SU-DHL-6 (cell line): ENCODE results near the gene KLHL29.

ENCODE experiments used
- EZH2phosphoT487 ChIP-seq: fragments of 200-600 bp; sonication (generic), shearing (Covaris generic); conservative IDR thresholded peaks from 2 replicates; pipeline ENCODE4 v1.6.1; 2018; ENCODE audit warnings: mild to moderate bottlenecking, antibody characterized with exemption, low read length, moderate library complexity, mixed read lengths
- TF ChIP-seq, protein P1 (sequence below): fragments of 200-600 bp; sonication (generic); IDR thresholded peaks from one replicate; pipeline ENCODE4 v1.5.1; 2017; ENCODE audit warnings: antibody characterized with exemption, mild to moderate bottlenecking, low read length, moderate library complexity; ENCODE audit not compliant: insufficient read depth, poor library complexity, severe bottlenecking

DNA sequence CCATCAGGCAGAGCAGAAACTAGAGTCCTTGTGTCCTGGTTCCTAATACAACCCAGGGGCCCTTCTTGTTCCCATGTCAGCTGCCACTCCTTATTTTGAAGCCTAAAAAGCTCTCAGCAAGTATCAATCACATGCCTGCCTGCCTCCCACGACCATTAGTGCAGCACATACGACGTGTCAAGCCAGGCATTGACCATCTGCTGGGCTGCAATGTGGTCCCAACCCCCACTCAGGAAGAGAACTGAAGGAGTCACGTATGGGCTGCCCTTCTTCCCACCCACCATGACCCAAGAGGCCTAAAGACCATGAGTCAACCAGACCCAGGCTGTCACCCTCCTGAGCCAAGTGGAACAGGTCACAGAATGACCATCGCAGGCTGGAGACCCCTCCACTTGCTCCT, 98.8 kb downstream of the KLHL29 start:
- TF ChIP-seq, protein P1, sequence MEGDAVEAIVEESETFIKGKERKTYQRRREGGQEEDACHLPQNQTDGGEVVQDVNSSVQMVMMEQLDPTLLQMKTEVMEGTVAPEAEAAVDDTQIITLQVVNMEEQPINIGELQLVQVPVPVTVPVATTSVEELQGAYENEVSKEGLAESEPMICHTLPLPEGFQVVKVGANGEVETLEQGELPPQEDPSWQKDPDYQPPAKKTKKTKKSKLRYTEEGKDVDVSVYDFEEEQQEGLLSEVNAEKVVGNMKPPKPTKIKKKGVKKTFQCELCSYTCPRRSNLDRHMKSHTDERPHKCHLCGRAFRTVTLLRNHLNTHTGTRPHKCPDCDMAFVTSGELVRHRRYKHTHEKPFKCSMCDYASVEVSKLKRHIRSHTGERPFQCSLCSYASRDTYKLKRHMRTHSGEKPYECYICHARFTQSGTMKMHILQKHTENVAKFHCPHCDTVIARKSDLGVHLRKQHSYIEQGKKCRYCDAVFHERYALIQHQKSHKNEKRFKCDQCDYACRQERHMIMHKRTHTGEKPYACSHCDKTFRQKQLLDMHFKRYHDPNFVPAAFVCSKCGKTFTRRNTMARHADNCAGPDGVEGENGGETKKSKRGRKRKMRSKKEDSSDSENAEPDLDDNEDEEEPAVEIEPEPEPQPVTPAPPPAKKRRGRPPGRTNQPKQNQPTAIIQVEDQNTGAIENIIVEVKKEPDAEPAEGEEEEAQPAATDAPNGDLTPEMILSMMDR = no peak
- TF ChIP-seq EZH2phosphoT487 = no peak
